GM21619 (cell line): Measurements from ENCODE around the gene HOTAIR.

ENCODE experiments used
- ATAC-seq: cut with Tn5 transposase; IDR thresholded peaks from one replicate; pipeline ENCODE4 v1.9.1; 2021; ENCODE audit not compliant: unreplicated experiment

Gene HOTAIR

DNA sequence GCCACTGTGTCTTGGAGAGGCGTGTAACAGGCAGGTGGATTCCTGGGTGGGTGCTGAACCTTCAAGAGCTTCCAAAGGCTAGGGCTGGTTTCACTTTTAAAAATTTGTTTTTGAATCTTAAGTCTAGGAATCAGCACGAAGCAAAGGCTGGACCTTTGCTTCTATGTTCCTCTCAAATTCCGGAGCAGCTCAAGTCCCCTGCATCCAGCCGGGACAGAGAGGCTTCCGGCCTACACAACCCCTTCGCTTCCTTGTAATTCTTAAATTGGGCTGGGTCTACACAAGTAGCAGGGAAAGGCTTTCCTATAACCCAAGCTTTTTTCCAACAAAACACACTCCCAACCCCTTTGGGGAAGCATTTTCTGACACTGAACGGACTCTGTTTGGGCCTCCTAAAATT lies 11.7 kb downstream of the HOTAIR start:
- ATAC-seq, result no peak

DNA sequence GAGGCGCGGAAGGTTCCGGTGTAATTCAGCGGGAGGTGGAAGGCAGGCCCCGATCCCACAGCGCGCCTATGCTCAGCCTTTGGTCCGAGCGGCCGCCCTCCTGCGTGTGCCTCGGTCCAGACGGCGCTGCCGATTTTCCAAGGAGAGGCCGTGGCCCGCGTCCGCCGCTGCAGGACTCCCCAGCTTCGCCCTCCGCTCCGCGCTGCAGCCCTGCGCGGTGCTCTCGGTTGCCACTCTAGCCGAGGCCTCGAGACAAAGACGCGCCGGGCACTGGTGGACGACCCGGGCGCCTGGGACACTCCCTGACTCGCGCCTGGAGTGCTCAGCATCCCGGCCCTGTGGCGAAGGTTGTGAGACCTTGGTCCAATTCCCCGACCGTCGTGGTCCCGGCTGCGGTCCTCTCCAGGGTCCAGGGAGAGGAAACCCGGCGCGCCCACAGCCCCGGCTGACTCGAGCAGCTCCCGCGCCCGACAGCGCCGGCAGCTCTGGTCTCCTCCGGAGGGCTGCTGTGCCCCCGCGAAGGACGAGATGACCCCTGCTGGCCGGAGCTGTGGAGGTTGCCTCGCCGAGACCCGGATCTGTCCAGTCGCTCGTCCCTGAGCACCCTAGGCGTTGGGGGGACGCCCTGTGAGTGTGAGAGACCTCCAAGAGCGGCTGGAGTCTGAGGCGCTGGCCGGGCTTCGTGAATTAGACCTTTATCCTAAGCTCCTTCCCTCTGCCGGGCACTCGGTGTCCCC lies 13.6 kb downstream of the HOTAIR start:
- no peak for ATAC-seq

DNA sequence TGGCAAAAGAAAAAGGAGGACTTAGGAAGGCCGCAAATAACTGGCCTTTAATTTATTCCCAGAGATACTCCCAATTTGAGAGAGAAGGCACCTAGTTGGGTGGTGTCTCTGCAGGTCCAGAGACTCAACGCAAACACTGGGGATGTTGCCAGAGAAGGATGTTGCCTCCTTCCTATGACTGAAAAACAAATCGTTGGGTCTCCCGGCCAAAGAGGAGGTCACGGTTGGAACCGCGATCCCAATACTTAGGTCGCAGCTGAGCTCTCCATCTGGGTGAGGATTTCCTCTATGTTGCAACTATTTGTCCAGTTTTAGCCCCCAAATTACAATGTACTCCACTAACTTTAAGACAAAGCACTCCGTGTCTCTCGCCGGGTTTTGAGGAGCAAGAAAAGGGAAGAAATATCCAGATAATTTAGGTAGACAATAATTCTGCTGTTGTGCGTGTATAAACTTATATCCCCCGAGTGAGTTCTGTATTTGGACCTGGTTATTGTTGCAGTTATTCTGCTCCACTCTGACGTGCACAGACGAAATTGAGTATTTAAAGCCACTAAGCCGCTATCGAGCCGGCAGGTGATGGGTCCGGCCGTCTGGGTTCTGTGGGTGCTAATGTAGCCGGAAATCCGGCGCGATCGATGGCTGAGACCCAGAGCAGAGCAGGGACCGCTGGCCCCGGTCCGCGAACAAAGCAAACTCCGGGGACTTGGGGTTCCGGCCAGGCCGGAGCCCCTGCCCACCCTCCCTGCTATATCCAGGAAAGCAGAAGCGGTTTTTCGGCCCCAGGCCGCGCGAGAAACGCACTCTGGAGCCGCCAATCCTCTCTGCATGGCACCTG lies 14.3 kb downstream of the HOTAIR start:
- ATAC-seq, result no peak

DNA sequence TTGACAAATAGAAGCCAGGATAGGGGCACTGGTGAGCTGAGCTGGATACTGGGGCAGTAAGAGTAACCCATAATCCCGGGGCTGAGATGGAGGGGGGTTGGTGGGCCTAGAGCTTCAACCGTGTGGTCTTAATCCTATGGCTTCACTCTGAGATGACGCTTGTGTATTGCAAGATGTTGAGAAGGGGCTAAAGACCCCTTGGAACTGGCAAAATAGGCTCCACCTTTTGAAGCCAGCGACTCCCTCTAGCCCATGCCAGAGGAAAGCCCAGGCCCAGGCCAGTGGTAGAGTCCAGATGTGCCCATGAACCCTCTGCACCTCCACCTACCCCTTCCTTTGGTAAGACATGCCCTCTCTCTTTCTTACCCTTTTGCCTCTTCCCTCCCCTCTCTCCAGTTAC lies 15.4 kb downstream of the HOTAIR start:
- no peak for ATAC-seq

DNA sequence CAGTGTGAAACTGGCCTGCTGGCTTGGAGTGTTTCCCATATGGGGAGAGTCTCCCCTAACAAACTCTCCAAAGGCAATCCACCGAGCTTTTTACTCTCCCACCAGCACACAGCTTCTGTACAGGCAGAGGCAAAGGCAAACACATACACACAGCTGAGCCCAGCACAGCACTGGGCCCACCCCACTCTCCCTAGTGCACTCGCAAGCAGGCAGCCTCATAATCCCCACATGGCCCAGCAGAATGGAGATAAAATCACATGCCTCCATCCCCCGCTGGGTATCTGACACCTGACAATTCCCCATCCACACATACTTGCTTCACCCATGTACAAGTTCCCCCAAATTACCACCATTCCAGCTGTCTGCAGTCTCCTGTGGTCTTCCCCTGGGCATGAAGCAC lies 16.6 kb downstream of the HOTAIR start:
- no peak for ATAC-seq

DNA sequence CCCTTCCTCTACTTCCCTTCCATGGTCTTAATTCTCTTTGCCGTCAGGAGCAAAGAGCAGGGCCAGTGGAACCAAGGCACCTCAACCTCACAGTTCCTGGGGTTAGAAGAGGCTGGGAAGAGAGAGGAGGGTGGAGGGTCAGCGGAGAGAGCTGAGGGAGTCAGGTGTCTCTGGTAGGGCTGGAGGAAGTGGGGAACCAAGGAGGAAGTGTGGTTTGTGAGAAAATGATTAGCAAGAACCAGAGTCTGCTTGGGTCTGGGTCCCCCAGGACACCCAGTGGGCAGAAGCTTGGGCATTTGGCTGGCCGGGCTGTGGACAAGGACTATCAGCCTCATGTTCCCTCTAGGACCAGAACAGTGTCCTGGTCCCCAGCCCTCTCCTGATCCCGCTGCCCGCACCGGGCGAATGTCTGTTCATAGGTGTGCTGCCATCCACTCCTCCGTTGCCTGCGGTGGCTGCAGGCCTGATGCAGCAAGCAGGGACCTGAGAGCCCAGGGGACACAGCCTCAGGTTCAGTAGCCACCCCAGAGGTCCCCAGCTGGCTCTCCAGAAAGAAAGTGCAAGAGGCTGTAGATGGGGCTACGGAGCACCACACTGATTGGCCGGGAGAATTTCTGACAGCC lies 17.7 kb downstream of the HOTAIR start:
- no peak for ATAC-seq

DNA sequence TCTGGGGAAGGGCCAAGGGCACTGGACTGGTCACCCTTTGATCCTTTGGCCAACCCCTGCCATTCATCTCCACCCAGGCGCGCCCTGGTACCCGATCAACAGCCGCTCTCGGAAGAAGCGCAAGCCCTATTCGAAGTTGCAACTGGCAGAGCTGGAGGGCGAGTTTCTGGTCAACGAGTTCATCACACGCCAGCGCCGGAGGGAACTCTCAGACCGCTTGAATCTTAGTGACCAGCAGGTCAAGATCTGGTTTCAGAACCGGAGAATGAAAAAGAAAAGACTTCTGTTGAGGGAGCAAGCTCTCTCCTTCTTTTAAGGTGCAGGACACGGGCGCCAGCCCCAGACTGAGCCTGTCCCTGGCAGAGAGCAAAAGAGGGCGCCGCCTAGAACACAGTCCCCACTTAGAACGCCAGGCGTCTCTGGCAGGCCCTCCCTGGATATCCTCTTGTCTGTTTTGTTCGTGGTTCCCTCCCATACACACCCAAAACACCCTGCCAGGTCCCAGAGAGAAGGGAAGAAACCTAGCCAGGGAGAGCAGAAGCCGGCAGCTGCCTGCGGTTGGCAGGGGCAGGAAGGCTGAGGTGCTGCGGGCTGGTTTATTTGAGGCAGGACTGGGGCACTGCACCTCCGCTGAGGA lies 18.4 kb downstream of the HOTAIR start:
- ATAC-seq, result no peak

DNA sequence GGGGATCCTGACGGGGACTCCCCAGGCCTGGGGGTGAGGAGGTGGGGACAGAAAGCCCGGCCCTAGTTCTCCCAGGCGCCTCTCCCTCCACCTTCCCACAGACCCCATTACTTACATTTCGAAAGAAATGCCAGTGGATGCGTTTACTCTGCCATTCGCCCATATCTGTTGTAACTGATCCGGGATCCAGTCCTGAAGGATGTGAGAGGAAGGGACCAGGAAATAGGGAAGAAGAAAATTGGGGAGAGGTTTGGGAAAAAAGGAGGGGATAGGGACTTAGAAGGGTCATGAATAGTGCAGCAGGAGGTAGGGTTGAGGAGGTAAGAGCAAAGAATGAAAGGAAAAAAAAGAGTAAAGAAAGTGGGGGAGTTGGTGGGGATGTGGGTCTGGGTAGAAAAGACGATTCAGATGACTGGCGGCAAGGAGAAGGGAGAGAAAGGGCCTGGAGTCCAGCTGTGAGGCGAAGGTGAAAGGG lies 18.9 kb downstream of the HOTAIR start:
- no peak for ATAC-seq

DNA sequence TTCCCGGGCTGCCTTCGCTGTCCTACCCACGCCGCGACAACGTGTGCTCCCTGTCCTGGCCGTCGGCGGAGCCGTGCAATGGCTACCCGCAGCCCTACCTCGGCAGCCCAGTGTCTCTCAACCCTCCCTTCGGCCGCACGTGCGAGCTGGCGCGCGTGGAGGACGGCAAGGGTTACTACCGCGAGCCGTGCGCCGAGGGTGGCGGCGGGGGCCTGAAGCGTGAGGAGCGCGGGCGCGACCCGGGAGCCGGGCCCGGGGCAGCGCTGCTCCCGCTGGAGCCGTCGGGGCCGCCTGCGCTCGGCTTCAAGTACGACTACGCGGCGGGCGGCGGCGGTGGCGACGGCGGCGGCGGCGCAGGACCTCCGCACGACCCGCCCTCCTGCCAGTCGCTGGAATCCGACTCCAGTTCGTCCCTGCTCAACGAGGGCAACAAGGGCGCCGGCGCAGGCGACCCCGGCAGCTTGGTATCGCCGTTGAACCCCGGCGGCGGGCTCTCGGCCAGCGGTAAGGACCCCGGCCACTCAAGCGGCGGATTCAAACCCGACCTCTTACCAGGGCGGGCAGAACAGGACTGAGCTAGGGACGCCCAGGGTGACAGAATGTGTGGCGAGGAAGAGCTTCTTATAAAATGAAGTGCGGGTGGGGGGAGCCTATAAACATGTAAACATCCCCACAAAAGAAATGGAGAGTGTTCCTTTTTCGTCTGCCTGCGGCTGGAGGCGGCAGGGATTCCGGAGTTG lies 19.5 kb downstream of the HOTAIR start:
- no peak for ATAC-seq

DNA sequence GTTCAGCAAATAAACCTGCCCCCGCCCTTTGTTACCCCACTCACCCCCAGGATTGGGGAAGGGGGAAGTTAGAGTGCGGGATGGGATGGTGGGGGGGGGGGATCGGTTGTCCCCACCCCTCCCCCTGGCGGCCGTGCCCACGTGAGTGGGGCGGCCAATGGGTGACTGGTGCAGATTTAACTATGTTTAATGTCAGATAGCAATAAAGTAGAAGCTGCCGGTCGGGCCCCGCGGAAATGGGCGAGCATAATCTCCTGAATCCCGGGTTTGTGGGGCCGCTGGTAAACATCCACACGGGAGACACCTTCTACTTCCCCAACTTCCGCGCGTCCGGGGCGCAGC lies 20.1 kb downstream of the HOTAIR start, which contains the start of gene HOXC12:
TSS of gene HOXC12 (plus strand) at position 210 of the 342 bp plus-strand sequence. CDS start at position 237, 27 bp downstream.
- no peak for ATAC-seq

DNA sequence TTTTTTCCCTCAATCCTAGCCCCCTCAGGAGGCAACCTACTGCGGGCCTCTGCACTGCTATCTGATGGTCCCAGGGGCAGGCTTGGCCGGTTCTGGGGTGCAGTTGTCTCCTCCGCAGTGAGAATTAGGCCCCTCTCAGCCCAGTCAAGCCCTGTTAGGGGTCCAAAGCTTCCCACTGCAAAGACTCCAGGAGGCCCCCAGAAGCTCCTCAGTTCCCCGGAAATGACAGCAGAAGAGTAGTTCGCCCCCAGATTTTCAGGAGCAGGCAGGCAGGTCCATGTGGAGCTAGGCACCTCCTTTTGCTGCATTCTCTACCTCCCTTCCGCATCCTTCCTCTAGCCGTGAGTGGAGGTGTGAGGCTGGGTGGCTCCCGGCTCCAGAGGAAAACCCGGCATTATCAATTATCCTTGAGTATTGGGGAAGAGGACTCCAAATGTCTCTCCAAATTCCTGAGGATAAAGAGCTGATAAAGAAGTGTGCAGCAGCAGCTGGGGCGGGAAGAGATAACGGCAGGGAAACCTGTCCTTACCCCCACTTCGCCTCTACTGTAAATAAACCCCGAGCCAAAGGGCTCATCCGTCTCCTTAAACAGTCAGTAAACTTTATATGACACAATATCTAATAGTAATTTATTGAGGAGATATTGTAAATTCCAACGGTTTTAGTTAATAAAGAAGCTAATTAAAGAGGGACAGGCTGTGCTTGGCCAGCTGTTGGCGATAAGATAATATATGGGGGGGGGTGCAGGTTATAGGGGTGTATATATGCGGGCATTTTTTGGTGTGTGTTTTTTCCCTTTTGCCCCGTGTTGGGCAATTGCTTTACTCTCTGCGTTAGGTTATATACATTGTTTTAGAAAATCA lies 20.7 kb downstream of the HOTAIR start:
- no peak for ATAC-seq

DNA sequence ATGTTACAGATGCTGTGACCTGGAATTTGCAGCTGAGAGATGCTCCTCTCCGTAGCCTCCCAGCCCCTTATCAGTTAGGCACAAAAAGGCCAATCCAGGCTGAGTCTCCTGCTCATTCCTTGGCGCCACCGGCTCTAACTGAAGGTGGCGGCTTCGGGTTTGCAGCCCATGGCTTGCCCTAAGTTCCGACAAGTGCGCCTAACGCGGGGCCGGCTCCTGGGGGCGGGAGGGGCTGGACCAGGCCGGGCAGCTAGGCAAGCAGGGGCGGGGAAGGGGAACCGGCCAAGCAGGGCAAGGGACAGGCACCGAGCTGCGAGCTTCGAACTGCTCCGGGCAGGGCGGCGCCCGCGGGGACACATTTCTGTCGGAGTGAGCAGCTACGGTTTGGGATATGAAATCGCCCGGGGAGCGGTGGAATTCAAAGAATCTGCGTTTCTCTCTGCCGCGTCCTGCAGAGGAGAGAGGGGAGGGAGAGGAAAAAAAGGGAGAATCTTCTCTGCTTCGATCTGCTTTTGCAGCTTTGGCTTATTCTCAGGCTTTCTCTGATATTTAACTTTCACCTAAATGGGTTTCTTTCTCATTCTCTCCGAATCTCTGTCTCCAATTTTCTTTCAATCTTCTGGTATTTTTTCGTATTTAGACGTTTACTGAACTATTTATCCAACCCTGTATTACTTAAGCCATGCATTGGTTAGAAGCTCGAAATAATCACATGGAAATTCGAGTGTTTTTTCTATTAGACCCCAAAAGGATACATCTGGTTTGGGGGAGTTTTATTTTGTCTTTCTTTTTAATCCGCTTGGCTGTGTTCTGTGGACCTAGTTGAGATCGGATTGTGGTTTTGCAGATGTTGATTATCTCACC lies 21.7 kb downstream of the HOTAIR start:
- no peak for ATAC-seq

DNA sequence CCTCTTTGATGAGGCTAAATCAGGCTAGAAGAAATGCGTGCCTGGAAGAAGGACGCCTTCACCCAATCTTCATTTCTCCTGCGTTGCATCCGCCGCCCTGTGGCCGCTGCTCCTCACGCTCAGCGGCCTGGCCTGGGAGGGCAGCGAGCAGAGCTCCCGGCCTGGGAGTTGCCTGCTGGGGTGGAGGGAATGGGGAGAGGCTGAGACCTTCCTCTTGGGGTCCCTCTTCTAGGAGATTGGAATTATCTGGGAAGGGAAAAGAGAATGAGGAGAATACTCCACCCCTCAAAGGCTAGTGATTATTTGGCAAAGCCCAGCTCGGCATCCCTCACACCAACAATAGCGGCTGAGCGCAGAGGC lies 22.4 kb downstream of the HOTAIR start:
- no peak for ATAC-seq

DNA sequence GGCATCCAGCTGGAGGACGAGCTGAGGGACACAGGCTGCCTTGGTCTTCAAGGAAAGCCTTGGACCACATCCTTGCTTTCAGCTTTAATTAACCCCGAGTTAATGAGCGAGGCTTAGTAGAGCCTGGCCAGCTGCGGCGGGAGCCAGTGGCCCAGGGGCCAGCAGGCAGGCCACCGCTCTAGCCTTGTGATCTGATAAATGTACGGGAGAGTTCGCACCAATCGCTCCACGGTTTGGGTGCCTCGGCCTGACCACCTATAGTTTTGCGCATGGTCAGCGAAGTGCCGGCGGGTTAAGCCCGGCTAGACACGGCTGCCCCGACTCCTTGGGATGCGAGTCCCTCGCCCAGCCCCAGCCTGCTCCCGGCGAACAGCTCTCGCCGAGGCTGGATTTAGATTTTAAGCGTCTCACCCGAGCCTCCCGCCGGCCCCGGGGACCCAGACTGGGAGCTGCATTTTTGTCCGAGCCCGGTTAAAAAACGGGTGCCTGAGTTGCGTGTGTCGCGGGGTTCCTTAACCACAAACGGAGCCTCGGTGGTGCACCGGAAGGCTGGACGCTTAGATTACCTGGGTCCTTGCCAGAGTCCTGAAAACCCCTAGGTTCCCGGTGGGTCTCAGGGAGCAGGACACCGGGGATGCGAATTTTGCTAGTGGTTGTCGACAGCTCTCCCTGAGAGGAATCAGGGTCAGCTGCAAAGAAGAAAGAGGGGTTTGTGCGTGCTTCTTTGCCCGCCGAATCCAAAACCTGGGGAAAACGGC lies 23.0 kb downstream of the HOTAIR start:
- no peak for ATAC-seq

DNA sequence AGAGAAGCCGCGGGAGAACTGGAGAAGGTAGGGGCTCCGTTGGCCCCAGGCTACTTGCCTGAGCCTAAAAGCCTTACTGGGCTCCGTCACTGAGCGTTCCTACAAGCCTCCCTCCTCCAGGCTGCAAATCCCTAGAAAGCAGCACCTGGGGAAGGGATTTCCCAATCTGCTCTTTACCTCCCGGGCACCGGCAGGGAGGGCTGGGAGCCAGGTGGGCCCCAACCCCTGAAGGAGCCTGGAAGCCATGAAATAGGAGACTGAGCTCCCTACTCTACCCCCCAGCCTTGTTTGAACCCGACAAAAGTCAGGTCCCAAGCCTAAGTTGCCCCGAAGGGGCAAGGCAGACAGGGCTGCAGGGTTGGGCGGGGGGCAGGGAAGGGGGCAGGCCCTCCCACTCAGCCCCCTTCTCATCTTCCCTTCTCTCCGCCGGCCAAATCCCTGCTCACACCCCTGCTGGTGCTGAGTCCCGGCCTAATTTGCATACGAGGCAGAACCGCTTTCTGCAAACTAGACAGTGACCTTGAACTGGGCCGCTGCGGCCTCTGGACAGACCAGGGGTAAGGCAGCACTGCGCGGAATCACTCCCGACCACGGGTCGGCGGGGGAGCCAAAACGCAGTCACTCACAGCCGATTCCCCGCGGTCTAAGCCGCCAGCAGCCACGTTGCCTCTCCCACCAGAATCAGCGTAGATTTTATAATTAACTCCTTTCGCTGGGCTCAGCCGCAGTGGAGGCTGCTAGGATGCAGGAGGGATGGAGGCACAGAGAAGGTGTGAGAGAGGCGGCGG lies 23.8 kb downstream of the HOTAIR start:
- ATAC-seq, result no peak

DNA sequence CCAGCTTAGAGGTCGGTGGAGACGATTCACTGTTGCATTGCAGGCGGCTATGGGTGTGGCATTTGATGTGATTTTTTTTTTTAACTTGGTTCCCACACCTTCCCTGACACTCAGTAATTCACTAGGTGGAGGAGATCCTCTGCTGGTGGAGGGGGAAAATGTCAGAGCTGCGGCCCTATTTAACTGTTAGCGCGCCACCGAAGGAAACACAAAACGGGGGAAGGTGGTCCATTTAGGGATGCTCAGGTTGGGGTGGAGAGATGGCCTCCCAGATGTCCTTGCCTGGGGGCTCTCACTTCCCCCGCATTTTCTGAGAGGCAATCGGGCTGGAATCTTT lies 24.3 kb downstream of the HOTAIR start:
- ATAC-seq, result no peak

DNA sequence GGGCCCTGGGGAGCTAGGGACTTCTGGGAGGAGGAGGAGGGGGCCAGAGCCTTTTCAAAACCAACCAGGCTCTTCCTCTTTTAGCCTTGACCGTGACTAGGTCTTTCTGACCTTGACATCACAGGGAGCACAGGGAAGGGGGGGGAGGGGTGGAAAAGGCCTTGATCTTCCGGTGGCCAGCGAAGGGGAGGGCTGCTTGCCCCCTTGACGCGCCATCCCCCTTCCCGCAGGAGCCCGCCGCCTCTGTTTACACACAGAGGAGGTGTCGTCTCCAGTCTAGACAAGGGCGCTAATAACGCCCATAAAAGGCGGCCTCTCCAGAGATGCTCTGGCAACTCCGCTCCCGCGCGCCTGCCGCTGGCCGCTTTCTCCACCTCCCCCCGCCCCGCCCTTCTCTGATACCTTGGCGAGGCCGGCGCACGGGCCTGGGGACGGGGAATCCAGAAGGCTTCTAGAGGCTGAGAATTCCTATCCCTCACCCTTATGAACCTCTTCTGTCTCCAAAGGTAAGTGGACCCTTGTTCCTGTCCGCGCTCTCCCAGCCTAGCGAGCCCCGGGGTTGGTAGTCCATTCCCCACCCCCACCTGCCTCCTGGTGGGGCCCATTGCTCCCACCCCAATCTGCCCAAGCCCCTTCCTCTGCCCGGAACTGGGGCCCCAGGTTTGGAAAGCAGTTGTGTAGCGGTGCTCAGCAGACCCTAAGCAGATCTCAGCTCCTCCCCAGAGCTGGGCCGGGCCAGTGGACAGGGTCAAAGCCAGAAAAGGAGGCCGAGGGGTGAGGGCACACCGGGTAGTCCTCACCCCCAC lies 24.9 kb downstream of the HOTAIR start:
- no peak for ATAC-seq
